HG02973 (cell line): Measurements from ENCODE around the gene POR.

Source experiments
- ATAC-seq: cut with Tn5 transposase; IDR thresholded peaks from one replicate; pipeline ENCODE4 v1.9.1; 2021; ENCODE audit warnings: moderate library complexity; ENCODE audit not compliant: unreplicated experiment

Gene POR

GRCh38 chr7:75971309-75971960 lies 56.5 kb downstream of the POR start:
- no peak for ATAC-seq

GRCh38 chr7:75971961-75972763 lies 57.2 kb downstream of the POR start:
- no peak for ATAC-seq

GRCh38 chr7:75977743-75978142 lies 62.8 kb downstream of the POR start:
- ATAC-seq: no peak

- no peak for ATAC-seq
Observed at GRCh38 chr7:75979759-75980429, 64.9 kb downstream of the POR start.

GRCh38 chr7:75980430-75981202 lies 65.7 kb downstream of the POR start:
- no peak for ATAC-seq

- no peak for ATAC-seq
Observed at GRCh38 chr7:75981203-75981452, 66.2 kb downstream of the POR start.

GRCh38 chr7:75981453-75982305 lies 66.7 kb downstream of the POR start:
- ATAC-seq: no peak

- ATAC-seq: no peak
Observed at GRCh38 chr7:75982306-75983064, 67.5 kb downstream of the POR start.

GRCh38 chr7:75983471-75984129 lies 68.6 kb downstream of the POR start:
- no peak for ATAC-seq

GRCh38 chr7:75984130-75985008 lies 69.4 kb downstream of the POR start:
- no peak for ATAC-seq

- ATAC-seq: no peak
Observed at GRCh38 chr7:75985009-75985517, 70.1 kb downstream of the POR start.

GRCh38 chr7:75985518-75986146 lies 70.7 kb downstream of the POR start:
- no peak for ATAC-seq

- no peak for ATAC-seq
Observed at GRCh38 chr7:75986147-75986781, 71.3 kb downstream of the POR start.

- no peak for ATAC-seq
Observed at GRCh38 chr7:75987026-75987804, 72.3 kb downstream of the POR start.

- no peak for ATAC-seq
Observed at GRCh38 chr7:75987805-75988567, 73.0 kb downstream of the POR start.
